ENCODE data around the gene SPECC1L.

GRCh38 chr22:24321999-24322398 is 51.4 kb downstream of the SPECC1L start:
- no peak for TF ChIP-seq CTCF (IDR thresholded peaks at IDR 0.05)
- no peak for TF ChIP-seq POLR2A (IDR thresholded peaks at IDR 0.05)
